ENCODE measurements around the gene ADIPOR2. TPM values are rescaled to one million over a fixed set of nuclear protein-coding genes. Genes with fewer than 3 reads are reported as not detected.
A peak's percentile ranks its signal among the peaks of the same experiment; 100 is the strongest.

Gene ADIPOR2
- total and polyA plus RNA-seq, 4 donors, result 26.6 to 68.3 (median 41.7) TPM

GRCh38 chr12:1696800-1697199 is 5.9 kb downstream of the ADIPOR2 start:
- H3K9me3 ChIP-seq (ENCODE audit: control insufficient read depth in 4 of 4, low read length in 3 of 4), result no peaks in the 10 kb centered on the region
- no peak overlapping the region for H3K9ac ChIP-seq (ENCODE audit: low read depth in 1 of 2, low read length in 2 of 2)
- peak overlapping the region in 1 of 2 donors; percentile 32 for H3K27ac ChIP-seq (ENCODE audit: low read depth in 1 of 2, low read length in 2 of 2)
- peaks cover 0 to 2% (median 0%) of the 10 kb centered on the region in 4 donors for H3K36me3 ChIP-seq (ENCODE audit: control insufficient read depth in 4 of 4, insufficient read depth in 3 of 4, low read depth in 1 of 4, low read length in 3 of 4)
- DNase-seq (ENCODE audit: low spot score), result no peak
- H3K4me3 ChIP-seq (ENCODE audit: low read depth in 1 of 3, low read length in 3 of 3), result no peak overlapping the region
- TF ChIP-seq YY1 (IDR thresholded peaks at IDR 0.05), result no peak
- no peak for TF ChIP-seq HNF4G (IDR thresholded peaks at IDR 0.05)
- no peak for TF ChIP-seq NR2F2 (IDR thresholded peaks at IDR 0.05)
- TF ChIP-seq FOXA2 (IDR thresholded peaks at IDR 0.05), result no peak
- TF ChIP-seq, protein P1, sequence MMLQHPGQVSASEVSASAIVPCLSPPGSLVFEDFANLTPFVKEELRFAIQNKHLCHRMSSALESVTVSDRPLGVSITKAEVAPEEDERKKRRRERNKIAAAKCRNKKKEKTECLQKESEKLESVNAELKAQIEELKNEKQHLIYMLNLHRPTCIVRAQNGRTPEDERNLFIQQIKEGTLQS (IDR thresholded peaks at IDR 0.05), result no peak
- TF ChIP-seq EGR1 (IDR thresholded peaks at IDR 0.05; ENCODE audit: low read depth in 2 of 2), result no peak
- no peak for TF ChIP-seq FOXA1 (IDR thresholded peaks at IDR 0.05)
- TF ChIP-seq TAF1 (conservative IDR thresholded peaks at IDR 0.05), result no peak
- TF ChIP-seq, protein P2, sequence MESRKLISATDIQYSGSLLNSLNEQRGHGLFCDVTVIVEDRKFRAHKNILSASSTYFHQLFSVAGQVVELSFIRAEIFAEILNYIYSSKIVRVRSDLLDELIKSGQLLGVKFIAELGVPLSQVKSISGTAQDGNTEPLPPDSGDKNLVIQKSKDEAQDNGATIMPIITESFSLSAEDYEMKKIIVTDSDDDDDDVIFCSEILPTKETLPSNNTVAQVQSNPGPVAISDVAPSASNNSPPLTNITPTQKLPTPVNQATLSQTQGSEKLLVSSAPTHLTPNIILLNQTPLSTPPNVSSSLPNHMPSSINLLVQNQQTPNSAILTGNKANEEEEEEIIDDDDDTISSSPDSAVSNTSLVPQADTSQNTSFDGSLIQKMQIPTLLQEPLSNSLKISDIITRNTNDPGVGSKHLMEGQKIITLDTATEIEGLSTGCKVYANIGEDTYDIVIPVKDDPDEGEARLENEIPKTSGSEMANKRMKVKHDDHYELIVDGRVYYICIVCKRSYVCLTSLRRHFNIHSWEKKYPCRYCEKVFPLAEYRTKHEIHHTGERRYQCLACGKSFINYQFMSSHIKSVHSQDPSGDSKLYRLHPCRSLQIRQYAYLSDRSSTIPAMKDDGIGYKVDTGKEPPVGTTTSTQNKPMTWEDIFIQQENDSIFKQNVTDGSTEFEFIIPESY (IDR thresholded peaks at IDR 0.05), result no peak
- no peak for TF ChIP-seq GABPA (IDR thresholded peaks at IDR 0.05 in 1 of 2, conservative IDR thresholded peaks at IDR 0.05 in 1 of 2)
- TF ChIP-seq, protein P3, sequence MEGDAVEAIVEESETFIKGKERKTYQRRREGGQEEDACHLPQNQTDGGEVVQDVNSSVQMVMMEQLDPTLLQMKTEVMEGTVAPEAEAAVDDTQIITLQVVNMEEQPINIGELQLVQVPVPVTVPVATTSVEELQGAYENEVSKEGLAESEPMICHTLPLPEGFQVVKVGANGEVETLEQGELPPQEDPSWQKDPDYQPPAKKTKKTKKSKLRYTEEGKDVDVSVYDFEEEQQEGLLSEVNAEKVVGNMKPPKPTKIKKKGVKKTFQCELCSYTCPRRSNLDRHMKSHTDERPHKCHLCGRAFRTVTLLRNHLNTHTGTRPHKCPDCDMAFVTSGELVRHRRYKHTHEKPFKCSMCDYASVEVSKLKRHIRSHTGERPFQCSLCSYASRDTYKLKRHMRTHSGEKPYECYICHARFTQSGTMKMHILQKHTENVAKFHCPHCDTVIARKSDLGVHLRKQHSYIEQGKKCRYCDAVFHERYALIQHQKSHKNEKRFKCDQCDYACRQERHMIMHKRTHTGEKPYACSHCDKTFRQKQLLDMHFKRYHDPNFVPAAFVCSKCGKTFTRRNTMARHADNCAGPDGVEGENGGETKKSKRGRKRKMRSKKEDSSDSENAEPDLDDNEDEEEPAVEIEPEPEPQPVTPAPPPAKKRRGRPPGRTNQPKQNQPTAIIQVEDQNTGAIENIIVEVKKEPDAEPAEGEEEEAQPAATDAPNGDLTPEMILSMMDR (IDR thresholded peaks at IDR 0.05; ENCODE audit: low read depth, low read length, missing input control), result no peak
- TF ChIP-seq REST (IDR thresholded peaks at IDR 0.05), result no peak
- TF ChIP-seq MAX (IDR thresholded peaks at IDR 0.05), result no peak
- no peak for TF ChIP-seq RAD21 (IDR thresholded peaks at IDR 0.05)
- TF ChIP-seq RXRA (IDR thresholded peaks at IDR 0.05), result no peak
- TF ChIP-seq SP1 (IDR thresholded peaks at IDR 0.05), result no peak
- no peak for TF ChIP-seq JUND (IDR thresholded peaks at IDR 0.05)
- TF ChIP-seq HNF4A (conservative IDR thresholded peaks at IDR 0.05), result no peak
- H3K27me3 ChIP-seq (ENCODE audit: control insufficient read depth in 4 of 4, insufficient read depth in 4 of 4, low read length in 3 of 4), result no peaks in the 10 kb centered on the region
- peaks cover 1 to 39% (median 25%) of the 10 kb centered on the region in 4 donors for H3K4me1 ChIP-seq (ENCODE audit: control insufficient read depth in 4 of 4, insufficient read depth in 4 of 4, low read length in 3 of 4)
